ENCODE data around the gene ATXN7. TPM values are rescaled to one million over a fixed set of nuclear protein-coding genes. Genes with fewer than 3 reads are reported as not detected.
A peak's percentile ranks its signal among the peaks of the same experiment; 100 is the strongest.

Gene ATXN7
- total and polyA plus RNA-seq, 2 of the 13 experiments (the other 11 are each of a cell fraction or from before 2014, with no cell fraction given), result 13.8 to 20.0 TPM

GRCh38 chr3:63976161-63976871 lies 112.6 kb downstream of the ATXN7 start (continued):
- TF ChIP-seq HMGXB3 (CRISPR knock-in tag; IDR thresholded peaks at IDR 0.05; ENCODE audit: borderline replicate concordance) (0 out of 2 replicates have a peak, but pooled peaks have one; percentile 27), ZNF768 (CRISPR knock-in tag; IDR thresholded peaks at IDR 0.05) (no peak), DBP (CRISPR knock-in tag; IDR thresholded peaks at IDR 0.05; ENCODE audit: not compliant biosample characterization) (no peak)

- Histone ChIP-seq H4K20me1 (ENCODE audit: insufficient read depth, low read length) (no peaks in the 10 kb centered on the region), H3K27me3 (ENCODE audit: control insufficient read depth in 1 of 2, insufficient read depth in 2 of 2, low read length in 2 of 2) (no peaks in the 10 kb centered on the region), H3K9ac (ENCODE audit: insufficient read depth, low read depth, low read length) (no peak overlapping the region), H3K9me3 (ENCODE audit: low read length) (no peaks in the 10 kb centered on the region), H3K79me2 (ENCODE audit: insufficient read depth, low read length) (peaks cover 50% of the 10 kb centered on the region), H2AFZ (ENCODE audit: low read length) (no peak overlapping the region), H3K36me3 (replicated peaks in 1 of 2; ENCODE audit: control insufficient read depth in 1 of 2, insufficient read depth in 2 of 2, low read length in 2 of 2) (peaks cover 13 to 22% of the 10 kb centered on the region in 2 experiments), H3K4me2 (ENCODE audit: low read depth, low read length) (no peak overlapping the region), H3K4me1 (ENCODE audit: insufficient read depth, low read length) (peaks cover 30% of the 10 kb centered on the region), H3K4me3 (replicated peaks in 1 of 3; ENCODE audit: insufficient read depth in 1 of 3, low read depth in 2 of 3, low read length in 3 of 3) (no peak overlapping the region), H3K27ac (ENCODE audit: extremely low read length, insufficient read depth, low read length) (no peak overlapping the region)
- ATAC-seq, result no peak
- CTCF ChIA-PET (ENCODE audit: low intra/inter-chr PET ratio, low total read pairs), result no interaction called here
- in situ Hi-C loops (cut with HindIII; ENCODE audit: extremely low pct_ligation_motif_present, low pct_unique_long_range_greater_than_20kb) (no loop called here), intact Hi-C loops (cut with micrococcal nuclease; ENCODE audit: unreplicated experiment) (no loop called here)
- BruUV-seq (replicated peaks), result no TSS peak
- 94% methylated on average over 2 of the region's 2 CpGs for WGBS (ENCODE audit: low lambda C conversion rate)
- FAIRE-seq, result no peak
- no peak for DNase-seq (ENCODE audit: low spot score)
- POLR2A ChIA-PET, result interaction anchor here (1.4 to 2.6 kb wide), 2 partner anchors 9 to 65 kb away, joined by 4 to 11 read pairs; partner anchors contain the start of gene SCAANT1
- no peak for TF ChIP-seq PAF1 (CRISPR knock-in tag; IDR thresholded peaks at IDR 0.05)
- no peak for TF ChIP-seq THAP7 (CRISPR knock-in tag; IDR thresholded peaks at IDR 0.05)
- no peak for TF ChIP-seq ZNF414 (CRISPR knock-in tag; IDR thresholded peaks at IDR 0.05)
- TF ChIP-seq HNRNPK (IDR thresholded peaks at IDR 0.05; ENCODE audit: low read depth, low read length, poor library complexity, severe bottlenecking), result no peak
- no peak for TF ChIP-seq ZNF781 (CRISPR knock-in tag; IDR thresholded peaks at IDR 0.05; ENCODE audit: borderline replicate concordance, not compliant biosample characterization)
- TF ChIP-seq ZNF18 (CRISPR knock-in tag; IDR thresholded peaks at IDR 0.05; ENCODE audit: insufficient replicate concordance), result no peak
- TF ChIP-seq ZNF709 (CRISPR knock-in tag; IDR thresholded peaks at IDR 0.05), result no peak
- TF ChIP-seq ZBTB26 (CRISPR knock-in tag; IDR thresholded peaks at IDR 0.05; ENCODE audit: borderline replicate concordance), result no peak
- no peak for TF ChIP-seq ZFY (CRISPR knock-in tag; IDR thresholded peaks at IDR 0.05)
Observed at GRCh38 chr3:63976872-63977200, 113.2 kb downstream of the ATXN7 start.

Measured in HepG2 (cell line).